NCI-H1930 (cell line): Measurements from ENCODE around the gene TXNDC11.

ENCODE experiments used
- DNase-seq, 2 experiments: peaks; one replicate each; lab custom pipeline; 2025; lab: John Stamatoyannopoulos, UW

TXNDC11 gene

DNA sequence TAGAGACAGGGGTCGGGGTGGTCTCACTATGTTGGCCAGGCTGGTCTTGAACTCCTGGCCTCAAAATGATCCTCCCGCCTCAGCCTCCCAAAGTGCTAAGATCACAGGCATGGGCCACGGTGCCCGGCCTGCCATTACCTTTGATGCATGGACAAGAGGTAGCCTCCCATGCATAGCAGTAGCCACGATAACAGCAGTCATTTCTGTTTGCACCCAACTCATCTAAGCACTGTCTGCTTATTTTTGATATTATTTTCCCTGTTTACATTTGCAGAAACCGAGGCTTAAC lies 111.9 kb downstream of the TXNDC11 start:
- DNase-seq = no peak

DNA sequence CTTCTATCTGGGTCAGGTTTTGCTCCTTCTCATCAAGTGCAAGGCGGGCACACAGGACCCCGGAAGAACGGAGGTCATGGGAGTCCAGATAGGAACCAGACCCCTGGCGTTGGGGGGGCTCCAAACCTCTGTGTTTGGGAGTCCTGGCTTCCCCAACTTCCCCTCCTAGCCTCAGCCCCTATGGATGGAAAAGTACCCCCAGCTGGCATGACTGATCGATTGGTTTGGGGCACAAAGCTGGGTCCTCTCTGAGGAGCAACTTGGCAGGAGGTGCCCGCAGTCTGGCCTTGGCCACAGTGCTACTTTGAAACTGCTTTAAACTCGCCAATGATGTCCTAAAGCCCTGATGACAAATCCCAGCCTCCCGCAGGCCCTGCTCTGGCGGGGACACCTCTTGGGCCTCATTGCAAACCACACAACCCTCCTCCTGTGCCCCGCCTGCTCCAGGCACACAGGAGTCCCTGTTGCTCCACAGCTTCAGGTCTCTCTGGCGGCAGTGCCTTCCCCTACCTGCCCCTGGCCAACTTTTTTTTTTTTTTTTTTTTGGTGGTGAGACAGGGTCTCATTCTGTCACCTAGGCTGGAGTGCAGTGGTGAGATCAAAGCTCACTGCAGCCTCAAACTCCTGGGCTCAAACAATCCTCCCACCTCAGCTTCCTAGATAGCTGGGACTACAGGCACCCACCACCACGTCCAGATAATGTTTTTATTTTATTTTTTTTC lies 112.5 kb downstream of the TXNDC11 start:
- DNase-seq = no peak
